Gastrocnemius medialis (tissue), 4 donors: ENCODE measurements around the gene COPS8.

Experiments used
- CTCF ChIP-seq, 5 experiments: fragments of 450-650 bp in 3 of 5; fragments of 200-600 bp in 2 of 5; sonication (generic) in 2 of 5; IDR thresholded peaks in 4 of 5; conservative IDR thresholded peaks in 1 of 5; 1 replicate in 4 of 5; 2 replicates in 1 of 5; pipeline ENCODE4 v1.5.1; 2016 to 2019; ENCODE audit warnings: antibody characterized with exemption in 5 of 5, mild to moderate bottlenecking in 3 of 5, moderate library complexity in 3 of 5
- POLR2A ChIP-seq, 2 donors: fragments of 450-650 bp; IDR thresholded peaks; one replicate each; pipeline ENCODE4 v1.6.1; 2017; ENCODE audit warnings: antibody characterized with exemption in 2 of 2, mild to moderate bottlenecking in 2 of 2, moderate library complexity in 2 of 2

GRCh38 chr2:237144516-237144915, 58.8 kb downstream of the COPS8 start:
- TF ChIP-seq CTCF (IDR thresholded peaks at IDR 0.05 in 4 of 5, conservative IDR thresholded peaks at IDR 0.05 in 1 of 5) (no peak), POLR2A (IDR thresholded peaks at IDR 0.05) (no peak)
